HEK293T (cell line): ENCODE data around the gene FER.
"Not testable (repeated sequence)": the region's sequence is repeated elsewhere in the genome, so short reads cannot be mapped to it uniquely, and the experiment has no call there.

Experiments
- CTCF ChIA-PET: fragments of 350-600 bp; formaldehyde crosslinking; extraction: SDS; loops from one replicate; lab custom pipeline; 2021; ENCODE audit warnings: antibody characterized with exemption, inconsistent platforms; lab: Yijun Ruan, JAX
- POLR2A ChIA-PET: fragments of 350-600 bp; formaldehyde crosslinking; extraction: SDS; loops from one replicate; lab custom pipeline; 2020; ENCODE audit warnings: antibody characterized with exemption, inconsistent platforms; lab: Yijun Ruan, JAX
- DNase-seq: peaks from one replicate; pipeline ENCODE4 v3.0.0; 2012; ENCODE audit warnings: mixed read lengths; ENCODE audit errors: extremely low spot score
- ARNT ChIP-seq: fragments of 450-650 bp; IDR thresholded peaks from 2 replicates; pipeline ENCODE4 v1.6.1; 2017; ENCODE audit warnings: mild to moderate bottlenecking
- BHLHE40 ChIP-seq: fragments of 450-650 bp; IDR thresholded peaks from 2 replicates; pipeline ENCODE4 v1.6.1; 2016; ENCODE audit warnings: mild to moderate bottlenecking, moderate library complexity, borderline replicate concordance
- CTBP1 ChIP-seq: fragments of 450-650 bp; IDR thresholded peaks from 2 replicates; pipeline ENCODE4 v1.6.1; 2016; ENCODE audit warnings: borderline replicate concordance
- ELF4 ChIP-seq: fragments of 450-650 bp; IDR thresholded peaks from 2 replicates; pipeline ENCODE4 v1.6.1; 2017; ENCODE audit warnings: antibody characterized with exemption
- FOXA1 ChIP-seq: fragments of 450-650 bp; IDR thresholded peaks from 2 replicates; pipeline ENCODE4 v1.6.1; 2016; ENCODE audit warnings: mild to moderate bottlenecking
- FOXK2 ChIP-seq: fragments of 450-650 bp; IDR thresholded peaks from 2 replicates; pipeline ENCODE4 v1.6.1; 2016; ENCODE audit warnings: mild to moderate bottlenecking
- FOXM1 ChIP-seq: fragments of 450-650 bp; IDR thresholded peaks from 2 replicates; pipeline ENCODE4 v1.6.1; 2017; ENCODE audit warnings: mild to moderate bottlenecking, borderline replicate concordance
- HDGF ChIP-seq: fragments of 450-650 bp; IDR thresholded peaks from 2 replicates; pipeline ENCODE4 v1.6.1; 2017; ENCODE audit warnings: antibody characterized with exemption, borderline replicate concordance
- L3MBTL2 ChIP-seq: fragments of 450-650 bp; conservative IDR thresholded peaks from 2 replicates; pipeline ENCODE4 v1.6.1; 2016; ENCODE audit warnings: mild to moderate bottlenecking
- LEF1 ChIP-seq: fragments of 450-650 bp; IDR thresholded peaks from 2 replicates; pipeline ENCODE4 v1.6.1; 2017; ENCODE audit warnings: mild to moderate bottlenecking, borderline replicate concordance
- NFRKB ChIP-seq: fragments of 450-650 bp; IDR thresholded peaks from 2 replicates; pipeline ENCODE4 v1.6.1; 2016; ENCODE audit warnings: mild to moderate bottlenecking, moderate library complexity
- SP1 ChIP-seq: fragments of 450-650 bp; IDR thresholded peaks from 2 replicates; pipeline ENCODE4 v1.6.1; 2017
- SUZ12 ChIP-seq: fragments of 450-650 bp; IDR thresholded peaks from 2 replicates; pipeline ENCODE4 v1.6.1; 2016; ENCODE audit warnings: mild to moderate bottlenecking
- TARDBP ChIP-seq: fragments of 450-650 bp; IDR thresholded peaks from 2 replicates; pipeline ENCODE4 v1.6.1; 2016
- ZNF384 ChIP-seq: fragments of 450-650 bp; IDR thresholded peaks from 2 replicates; pipeline ENCODE4 v1.6.1; 2016
- TF ChIP-seq, protein P1 (sequence below): fragments of 450-650 bp; IDR thresholded peaks from 2 replicates; pipeline ENCODE4 v1.6.1; 2016

The FER gene

DNA sequence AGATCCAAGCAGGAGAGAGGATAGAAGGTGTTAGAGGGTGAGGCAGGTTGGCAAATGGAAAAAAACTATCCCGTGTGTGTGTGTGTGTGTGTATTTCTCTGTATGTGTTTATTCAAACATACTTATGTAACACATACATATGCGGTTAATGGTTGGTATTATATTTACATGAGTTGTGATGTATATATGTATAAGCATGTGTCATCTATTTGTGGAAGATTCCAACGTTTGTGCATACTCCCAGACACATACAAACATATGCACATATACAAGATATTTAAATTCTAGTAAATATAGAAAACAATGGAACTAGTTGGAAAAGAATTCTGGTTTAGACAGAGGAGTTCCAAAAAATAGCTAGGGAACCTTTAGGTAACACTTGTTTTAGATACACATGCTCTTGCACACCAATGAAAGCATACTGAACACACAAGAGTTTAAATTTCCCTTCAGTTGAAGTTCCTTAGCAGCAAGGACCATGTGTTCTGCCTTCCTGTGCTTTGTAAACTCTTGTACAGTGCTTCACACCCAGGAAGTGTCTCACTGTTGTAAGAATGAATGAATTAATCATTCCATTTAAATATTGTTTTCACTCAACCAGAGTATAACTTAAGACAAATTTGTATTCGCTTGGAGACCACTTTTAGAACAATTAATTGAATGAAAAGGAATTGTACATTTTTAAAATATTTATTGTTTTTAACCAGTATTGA lies 257.8 kb downstream of the FER start:
- no peak for TF ChIP-seq FOXM1
- no peak for TF ChIP-seq ARNT
- no peak for TF ChIP-seq FOXA1
- no peak for TF ChIP-seq ELF4
- TF ChIP-seq CTBP1: no peak
- TF ChIP-seq HDGF: no peak
- TF ChIP-seq L3MBTL2: no peak
- no peak for TF ChIP-seq SUZ12
- TF ChIP-seq FOXK2: no peak
- TF ChIP-seq SP1: no peak
- no peak for TF ChIP-seq LEF1
- no peak for TF ChIP-seq BHLHE40
- no peak for TF ChIP-seq ZNF384
- no peak for TF ChIP-seq TARDBP
- TF ChIP-seq, protein P1, sequence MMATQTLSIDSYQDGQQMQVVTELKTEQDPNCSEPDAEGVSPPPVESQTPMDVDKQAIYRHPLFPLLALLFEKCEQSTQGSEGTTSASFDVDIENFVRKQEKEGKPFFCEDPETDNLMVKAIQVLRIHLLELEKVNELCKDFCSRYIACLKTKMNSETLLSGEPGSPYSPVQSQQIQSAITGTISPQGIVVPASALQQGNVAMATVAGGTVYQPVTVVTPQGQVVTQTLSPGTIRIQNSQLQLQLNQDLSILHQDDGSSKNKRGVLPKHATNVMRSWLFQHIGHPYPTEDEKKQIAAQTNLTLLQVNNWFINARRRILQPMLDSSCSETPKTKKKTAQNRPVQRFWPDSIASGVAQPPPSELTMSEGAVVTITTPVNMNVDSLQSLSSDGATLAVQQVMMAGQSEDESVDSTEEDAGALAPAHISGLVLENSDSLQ: no peak
- TF ChIP-seq NFRKB: no peak
- POLR2A ChIA-PET: no interaction called here
- no peak for DNase-seq
- CTCF ChIA-PET: no interaction called here

DNA sequence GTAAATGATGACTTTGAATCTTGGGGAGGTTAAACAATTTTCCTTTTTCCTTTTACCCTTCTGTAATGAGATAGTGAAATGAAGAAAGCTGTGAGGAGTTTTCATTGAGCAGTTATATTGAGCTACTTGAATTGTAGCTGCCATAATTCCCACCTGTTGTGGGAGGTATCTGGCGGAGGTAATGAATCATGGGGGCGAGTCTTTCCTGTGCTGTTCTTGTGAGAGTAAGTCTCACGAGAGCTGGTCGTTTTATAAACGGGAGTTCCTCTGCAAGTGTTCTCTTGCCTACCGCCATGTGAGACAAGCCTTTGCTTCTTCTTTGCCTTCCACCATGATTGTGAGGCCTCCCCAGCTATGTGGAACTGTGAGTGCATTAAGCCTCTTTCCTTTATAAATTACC lies 258.4 kb downstream of the FER start:
- DNase-seq: no peak
- ChIA-PET CTCF (no interaction called here), POLR2A (no interaction called here)
- TF ChIP-seq SP1 (no peak), HDGF (no peak), BHLHE40 (no peak), TARDBP (no peak)

DNA sequence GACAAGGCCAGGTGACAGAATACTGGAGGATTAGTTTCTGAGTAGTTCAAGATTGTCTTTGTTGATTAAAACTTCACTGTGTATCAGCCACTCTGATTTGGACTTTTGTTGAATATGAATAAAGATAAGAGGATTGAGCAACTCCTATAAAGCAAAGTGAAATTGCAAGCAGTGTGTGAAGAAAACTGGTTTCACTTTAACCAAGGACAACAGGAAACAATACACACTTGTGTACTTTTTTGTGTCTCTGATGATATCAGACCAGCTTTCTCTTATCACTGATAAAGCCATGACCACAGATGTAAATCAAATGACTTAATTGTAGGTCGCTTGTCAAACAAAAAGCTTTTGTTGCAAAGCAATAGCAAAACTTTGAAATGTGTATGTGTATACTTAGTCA lies 268.6 kb downstream of the FER start:
- CTCF ChIA-PET: no interaction called here
- no peak for DNase-seq
- POLR2A ChIA-PET: no interaction called here
- TF ChIP-seq FOXK2 (no peak), L3MBTL2 (no peak), TARDBP (no peak), BHLHE40 (no peak), SP1 (no peak), LEF1 (no peak), ARNT (no peak), SUZ12 (no peak), FOXA1 (no peak), ELF4 (no peak), FOXM1 (no peak), HDGF (no peak), CTBP1 (no peak), NFRKB (no peak), ZNF384 (no peak)
- TF ChIP-seq, protein P1: no peak

DNA sequence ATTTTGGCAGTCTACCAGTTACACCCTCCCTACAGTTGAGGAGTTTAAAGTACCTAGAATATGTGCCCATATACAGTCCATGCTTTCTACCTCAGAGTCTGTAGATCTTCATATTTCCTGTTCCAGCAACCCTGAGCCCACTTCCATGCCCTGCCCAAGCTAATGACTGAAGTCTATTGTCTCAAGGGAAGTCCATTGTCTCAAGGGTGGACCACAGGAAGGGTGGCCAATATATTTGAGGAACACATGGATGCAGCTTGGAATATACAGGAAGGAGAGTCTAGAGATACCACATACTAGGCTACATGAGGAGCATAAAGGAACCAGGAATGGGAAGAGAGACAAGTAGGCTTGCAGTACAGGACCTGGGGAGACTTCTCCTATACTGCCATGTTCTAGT lies 274.4 kb downstream of the FER start:
- no peak for DNase-seq
- no peak for TF ChIP-seq FOXA1
- no peak for TF ChIP-seq SP1
- no peak for TF ChIP-seq HDGF
- TF ChIP-seq, protein P1: no peak
- no peak for TF ChIP-seq BHLHE40
- TF ChIP-seq FOXM1: no peak
- no peak for TF ChIP-seq L3MBTL2
- CTCF ChIA-PET: interaction anchor here (0.6 kb wide), 1 partner anchor 144 kb away, joined by 5 read pairs; no protein-coding TSS in a partner anchor
- POLR2A ChIA-PET: no interaction called here

DNA sequence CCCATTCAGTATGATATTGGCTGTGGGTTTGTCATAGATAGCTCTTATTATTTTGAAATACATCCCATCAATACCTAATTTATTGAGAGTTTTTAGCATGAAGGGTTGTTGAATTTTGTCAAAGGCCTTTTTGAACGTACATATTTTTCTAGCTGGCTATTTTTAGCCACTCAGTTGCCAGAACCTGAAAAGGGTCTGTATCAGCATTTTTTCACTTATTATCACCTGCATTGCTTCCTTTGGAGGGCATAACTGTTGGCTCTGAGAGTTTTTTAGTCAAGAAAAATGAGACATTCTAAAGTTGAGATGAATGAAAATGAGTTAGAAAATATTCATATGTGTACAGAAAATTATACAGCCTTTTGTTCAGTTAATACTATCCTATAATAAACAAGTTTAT lies 278.0 kb downstream of the FER start:
- CTCF ChIA-PET, DNase-seq, POLR2A ChIA-PET: not testable (repeated sequence)

DNA sequence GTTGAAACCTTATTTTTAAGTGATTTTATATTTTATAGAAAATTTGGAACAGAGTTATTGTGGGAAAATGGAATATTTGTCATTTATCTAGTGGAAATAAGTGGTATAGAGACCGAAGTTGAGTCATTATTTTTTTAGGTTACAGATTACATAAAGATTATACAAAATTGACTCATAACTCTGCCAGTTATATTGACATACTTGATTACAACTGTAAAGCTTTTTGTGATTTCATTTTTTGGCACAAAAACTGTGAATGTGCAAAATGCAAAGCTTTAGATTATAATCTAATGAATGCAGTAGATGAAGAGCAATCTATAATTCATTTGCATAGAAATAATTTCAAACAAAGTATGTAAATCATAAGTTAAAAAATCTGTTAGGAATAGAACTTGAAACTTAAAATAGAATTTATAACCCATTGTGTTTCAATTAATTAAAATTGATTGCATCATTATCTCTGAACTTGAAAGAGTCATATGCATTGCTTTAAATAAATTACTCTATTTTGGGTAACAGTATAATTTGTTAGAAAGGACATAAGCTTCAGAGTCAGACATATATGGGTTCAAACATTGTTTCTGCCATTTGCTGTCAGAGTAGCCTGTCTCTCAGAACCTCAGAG lies 280.4 kb downstream of the FER start:
- DNase-seq: no peak
- ChIA-PET CTCF (no interaction called here), POLR2A (no interaction called here)
- TF ChIP-seq, protein P1: no peak
- TF ChIP-seq TARDBP (no peak), SP1 (no peak), BHLHE40 (no peak), FOXA1 (no peak), FOXM1 (no peak), ELF4 (no peak), FOXK2 (no peak), ZNF384 (no peak), CTBP1 (no peak), ARNT (no peak), LEF1 (no peak), HDGF (no peak), NFRKB (no peak), L3MBTL2 (no peak), SUZ12 (no peak)
